Skeletal muscle satellite cell (primary cell): ENCODE data around the gene STK32C.
"Not testable (repeated sequence)": the region's sequence is repeated elsewhere in the genome, so short reads cannot be mapped to it uniquely, and the experiment has no call there.

Source experiments
- H3K27me3 ChIP-seq: 2 replicates; pipeline ENCODE4 v1.7.0; 2013; ENCODE audit warnings: low read length; ENCODE audit not compliant: control insufficient read depth, insufficient read depth
- H3K36me3 ChIP-seq: 2 replicates; pipeline ENCODE4 v1.7.0; 2013; ENCODE audit warnings: mild to moderate bottlenecking, control low read depth, low read length; ENCODE audit not compliant: insufficient read depth
- H3K4me1 ChIP-seq: 2 replicates; pipeline ENCODE4 v1.7.0; 2013; ENCODE audit warnings: low read length; ENCODE audit not compliant: control insufficient read depth, insufficient read depth
- H3K4me2 ChIP-seq: 2 replicates; pipeline ENCODE4 v1.7.0; 2013; ENCODE audit warnings: mild to moderate bottlenecking, low read length
- H3K4me3 ChIP-seq: 2 replicates; pipeline ENCODE4 v1.7.0; 2013; ENCODE audit warnings: low read length
- H3K9ac ChIP-seq: 2 replicates; pipeline ENCODE4 v1.7.0; 2013; ENCODE audit warnings: mild to moderate bottlenecking, low read depth, low read length, moderate library complexity
- H3K9me3 ChIP-seq: replicated peaks from 2 replicates; pipeline ENCODE4 v1.7.0; 2013; ENCODE audit warnings: mild to moderate bottlenecking, control low read depth, low read length

The STK32C gene

DNA sequence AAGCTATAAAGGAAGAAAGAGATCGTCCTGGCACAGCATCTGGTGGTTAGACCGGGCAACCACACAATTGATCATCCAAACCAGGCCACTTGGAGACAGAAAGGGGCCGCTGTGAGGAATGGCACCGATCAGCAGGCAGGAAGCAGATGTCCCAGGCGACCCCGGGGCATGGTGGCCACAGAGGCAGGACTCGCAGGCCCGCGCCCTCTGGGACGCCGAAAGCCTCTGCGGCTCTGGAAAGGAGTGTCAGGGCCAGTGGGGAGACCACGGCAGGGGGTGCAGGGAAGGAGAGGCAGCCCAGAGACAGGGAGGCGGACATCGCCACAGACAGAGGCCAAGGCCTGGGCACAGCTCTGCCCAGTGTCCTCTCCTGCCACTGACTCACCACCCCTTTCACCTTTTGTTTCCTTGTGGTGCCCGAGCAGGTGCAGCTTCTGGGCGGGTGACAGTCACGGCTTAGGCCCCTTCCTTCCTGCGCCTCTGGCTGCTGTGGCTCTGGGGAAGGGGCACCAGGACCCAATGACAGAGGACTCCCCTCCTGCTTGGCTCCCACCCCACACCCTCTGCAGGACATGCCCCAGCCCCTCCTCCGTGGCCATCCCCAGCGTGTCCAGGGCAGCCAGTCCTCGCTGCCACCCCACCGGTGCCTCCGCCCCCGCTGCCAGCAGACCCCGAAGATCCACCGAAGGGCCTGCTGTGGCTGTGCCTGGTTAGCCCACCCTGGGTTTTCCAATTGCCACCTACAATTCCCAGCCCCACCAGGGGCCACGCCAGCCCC is 10.9 kb downstream of the STK32C start:
- Histone ChIP-seq H3K4me1 (no peaks in the 10 kb centered on the region), H3K36me3 (no peaks in the 10 kb centered on the region), H3K4me2 (no peak overlapping the region), H3K9ac (no peak overlapping the region), H3K27me3 (peaks cover 11% of the 10 kb centered on the region), H3K9me3 (no peaks in the 10 kb centered on the region), H3K4me3 (no peak overlapping the region)

DNA sequence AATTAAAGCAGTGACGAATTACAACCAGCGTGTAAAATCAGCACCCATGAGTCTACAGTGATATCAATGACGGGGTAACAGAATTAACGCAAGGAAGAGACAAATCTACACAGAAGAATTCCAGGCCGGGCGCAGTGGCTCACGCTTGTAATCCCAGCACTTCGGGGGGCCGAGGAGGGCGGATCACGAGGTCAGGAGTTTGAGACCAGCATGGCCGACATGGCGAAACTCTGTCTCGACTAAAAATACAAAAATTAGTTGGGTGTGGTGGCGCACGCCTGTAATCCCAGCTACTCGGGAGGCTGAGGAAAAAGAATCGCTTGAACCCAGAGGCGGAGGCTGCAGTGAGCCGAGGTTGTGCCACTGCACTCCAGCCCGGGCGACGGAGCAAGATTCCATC is 12.3 kb downstream of the STK32C start:
- peaks cover 11% of the 10 kb centered on the region for H3K27me3 ChIP-seq
- not testable (repeated sequence) for H3K4me2 ChIP-seq, H3K36me3 ChIP-seq, H3K4me1 ChIP-seq, H3K9ac ChIP-seq, H3K9me3 ChIP-seq, H3K4me3 ChIP-seq

- Histone ChIP-seq H3K4me3 (no peak overlapping the region), H3K4me1 (no peaks in the 10 kb centered on the region), H3K27me3 (peaks cover 11% of the 10 kb centered on the region), H3K9me3 (no peaks in the 10 kb centered on the region), H3K4me2 (no peak overlapping the region), H3K9ac (no peak overlapping the region), H3K36me3 (no peaks in the 10 kb centered on the region)
Observed at GRCh38 chr10:132294561-132295318, 13.0 kb downstream of the STK32C start.

DNA sequence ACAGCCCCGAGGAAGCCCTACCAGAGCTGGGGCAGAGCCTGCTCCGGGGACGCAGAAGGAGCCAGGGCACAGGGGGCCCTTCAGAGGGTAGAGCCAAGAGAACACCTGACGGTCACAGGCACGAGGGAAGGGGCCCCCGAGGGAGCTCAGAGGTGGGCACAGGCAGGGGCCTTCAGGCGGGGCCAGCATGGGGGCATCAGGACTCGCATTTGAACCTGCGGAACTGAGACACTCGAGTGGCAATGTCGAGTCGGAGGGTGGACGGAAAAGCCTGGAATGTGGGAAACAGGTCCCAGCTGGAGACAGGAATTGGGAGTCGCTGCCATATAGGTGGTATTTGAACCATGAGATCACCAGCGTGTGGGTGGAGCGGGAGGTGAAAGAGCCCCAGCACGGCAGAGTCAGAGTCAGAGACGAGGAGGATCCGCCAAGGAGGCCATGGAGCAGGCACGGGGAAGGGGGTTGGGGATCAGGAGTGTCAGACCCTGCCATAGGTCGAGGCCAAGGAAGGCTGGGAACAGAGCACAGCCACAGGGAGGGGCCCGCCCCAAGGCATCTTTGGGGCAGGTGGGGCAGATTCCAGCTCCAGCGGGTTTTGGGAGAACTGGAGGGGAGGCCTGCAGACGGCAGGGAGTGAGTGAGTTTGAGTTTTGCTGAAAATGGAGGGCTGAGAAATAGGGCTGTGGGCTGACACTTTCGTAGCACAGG is 13.8 kb downstream of the STK32C start:
- H3K4me3 ChIP-seq, result no peak overlapping the region
- H3K4me2 ChIP-seq, result no peak overlapping the region
- H3K9me3 ChIP-seq, result no peaks in the 10 kb centered on the region
- no peak overlapping the region for H3K9ac ChIP-seq
- peaks cover 13% of the 10 kb centered on the region for H3K27me3 ChIP-seq
- H3K36me3 ChIP-seq, result no peaks in the 10 kb centered on the region
- H3K4me1 ChIP-seq, result no peaks in the 10 kb centered on the region

DNA sequence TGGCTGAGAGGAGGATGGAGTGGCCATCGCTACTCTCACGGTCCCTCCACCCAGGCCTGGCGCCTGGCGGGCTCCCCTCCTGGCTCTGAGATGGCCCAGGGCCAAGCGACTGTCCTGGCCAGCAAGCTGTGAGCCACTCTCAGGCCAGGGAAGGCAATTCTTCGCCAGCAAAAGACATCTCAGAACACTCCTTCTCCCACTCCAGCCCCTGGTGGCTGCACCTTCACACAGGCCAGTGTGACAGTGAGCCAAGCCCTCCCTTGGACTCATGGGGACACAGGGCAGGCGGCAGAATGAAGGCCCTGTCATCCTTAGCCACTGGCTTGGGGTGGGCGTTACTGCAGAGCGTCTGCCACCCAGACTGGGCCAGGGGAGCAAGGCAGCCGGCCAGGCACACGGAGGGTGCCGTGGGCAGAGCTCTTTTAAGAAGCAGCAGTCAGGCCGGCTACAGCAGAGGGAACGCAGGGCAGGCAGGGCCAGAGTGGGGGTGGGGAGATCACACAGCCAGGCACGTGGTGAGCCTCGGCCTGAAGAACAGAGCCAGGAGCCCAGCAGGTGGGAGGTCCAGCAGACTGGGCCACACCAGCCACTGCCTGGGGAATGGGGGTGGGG is 14.4 kb downstream of the STK32C start:
- no peak overlapping the region for H3K4me2 ChIP-seq
- H3K27me3 ChIP-seq, result peaks cover 17% of the 10 kb centered on the region
- H3K4me3 ChIP-seq, result no peak overlapping the region
- no peaks in the 10 kb centered on the region for H3K36me3 ChIP-seq
- no peak overlapping the region for H3K9ac ChIP-seq
- no peaks in the 10 kb centered on the region for H3K9me3 ChIP-seq
- H3K4me1 ChIP-seq, result no peaks in the 10 kb centered on the region

- Histone ChIP-seq H3K36me3 (no peaks in the 10 kb centered on the region), H3K27me3 (peaks cover 17% of the 10 kb centered on the region), H3K9ac (no peak overlapping the region), H3K4me2 (no peak overlapping the region), H3K4me1 (no peaks in the 10 kb centered on the region), H3K4me3 (no peak overlapping the region), H3K9me3 (no peaks in the 10 kb centered on the region)
Observed at GRCh38 chr10:132292287-132293200, 15.2 kb downstream of the STK32C start.

GRCh38 chr10:132291826-132292225 is 15.9 kb downstream of the STK32C start:
- no peaks in the 10 kb centered on the region for H3K9me3 ChIP-seq
- H3K4me2 ChIP-seq, result no peak overlapping the region
- H3K36me3 ChIP-seq, result no peaks in the 10 kb centered on the region
- H3K9ac ChIP-seq, result no peak overlapping the region
- peaks cover 19% of the 10 kb centered on the region for H3K27me3 ChIP-seq
- no peaks in the 10 kb centered on the region for H3K4me1 ChIP-seq
- H3K4me3 ChIP-seq, result no peak overlapping the region

DNA sequence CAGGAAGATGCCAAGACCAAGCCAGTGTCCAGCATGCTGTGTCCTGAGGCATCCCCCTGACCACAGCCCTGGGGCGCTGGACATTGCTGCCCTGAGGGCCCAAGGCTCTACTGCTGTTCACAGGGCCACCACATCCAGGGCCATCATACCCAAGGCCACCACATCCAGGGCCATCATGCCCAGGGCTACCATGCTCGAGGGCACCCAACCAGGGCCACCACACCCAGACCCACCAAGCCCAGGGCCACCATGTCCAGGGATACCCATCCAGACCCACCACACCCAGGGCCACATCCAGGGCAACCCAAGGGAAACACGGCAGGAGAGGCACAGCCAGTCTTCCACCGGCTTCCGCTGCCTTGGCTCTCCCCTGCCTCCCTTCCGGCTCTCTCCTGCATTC is 17.1 kb downstream of the STK32C start:
- H3K36me3 ChIP-seq, result no peaks in the 10 kb centered on the region
- H3K9ac ChIP-seq, result no peak overlapping the region
- H3K27me3 ChIP-seq, result peaks cover 23% of the 10 kb centered on the region
- no peaks in the 10 kb centered on the region for H3K9me3 ChIP-seq
- H3K4me2 ChIP-seq, result no peak overlapping the region
- no peaks in the 10 kb centered on the region for H3K4me1 ChIP-seq
- no peak overlapping the region for H3K4me3 ChIP-seq

DNA sequence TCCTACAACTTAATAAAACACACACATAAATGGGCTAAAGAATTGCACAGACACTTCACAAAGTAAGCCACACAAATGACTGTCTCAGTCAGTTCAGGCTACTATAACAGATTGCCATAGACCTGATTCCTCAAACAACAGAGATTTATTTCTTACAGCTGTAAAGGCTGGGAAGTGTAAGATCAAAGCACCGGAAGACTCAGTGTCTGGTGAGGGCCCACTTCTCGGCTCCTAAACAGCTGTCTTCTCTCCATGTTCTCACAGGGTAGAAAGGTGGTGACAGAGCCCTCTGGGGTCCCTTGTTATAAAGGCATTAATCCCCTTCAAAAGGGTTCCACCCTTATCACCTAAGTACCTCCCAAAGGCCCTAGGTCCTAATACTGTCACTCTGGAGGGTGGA is 18.3 kb downstream of the STK32C start:
- Histone ChIP-seq H3K9me3 (no peaks in the 10 kb centered on the region), H3K4me1 (no peaks in the 10 kb centered on the region), H3K4me3 (no peak overlapping the region), H3K9ac (no peak overlapping the region), H3K4me2 (no peak overlapping the region), H3K27me3 (peaks cover 27% of the 10 kb centered on the region), H3K36me3 (no peaks in the 10 kb centered on the region)

GRCh38 chr10:132283604-132284382 is 24.0 kb downstream of the STK32C start:
- no peaks in the 10 kb centered on the region for H3K9me3 ChIP-seq
- H3K4me1 ChIP-seq, result peaks cover 15% of the 10 kb centered on the region
- no peaks in the 10 kb centered on the region for H3K36me3 ChIP-seq
- H3K9ac ChIP-seq, result no peak overlapping the region
- H3K27me3 ChIP-seq, result peaks cover 47% of the 10 kb centered on the region
- H3K4me3 ChIP-seq, result no peak overlapping the region
- H3K4me2 ChIP-seq, result peak overlapping the region; percentile 9
